Right lobe of liver (tissue), 4 donors: ENCODE measurements around the gene KIF3C.

Experiments used
- POLR2A ChIP-seq: fragments of 450-650 bp; IDR thresholded peaks from one replicate; pipeline ENCODE4 v1.6.1; 2017; ENCODE audit warnings: antibody characterized with exemption, mild to moderate bottlenecking
- TF ChIP-seq, protein P1 (sequence below), 4 donors: fragments of 200-600 bp in 3 of 4; fragments of 450-650 bp in 1 of 4; IDR thresholded peaks; one replicate each; pipeline versions ENCODE4 v1.5.1 to v1.8.0; 2016 to 2022; ENCODE audit warnings: antibody characterized with exemption in 4 of 4, mild to moderate bottlenecking in 2 of 4
- donor health status: DM: no; HTN: no; CAD: no.
- donor health status: DM: no; HTN: no; CAD: no.
- donor health status: DM: no; HTN: yes; CAD: no.

DNA sequence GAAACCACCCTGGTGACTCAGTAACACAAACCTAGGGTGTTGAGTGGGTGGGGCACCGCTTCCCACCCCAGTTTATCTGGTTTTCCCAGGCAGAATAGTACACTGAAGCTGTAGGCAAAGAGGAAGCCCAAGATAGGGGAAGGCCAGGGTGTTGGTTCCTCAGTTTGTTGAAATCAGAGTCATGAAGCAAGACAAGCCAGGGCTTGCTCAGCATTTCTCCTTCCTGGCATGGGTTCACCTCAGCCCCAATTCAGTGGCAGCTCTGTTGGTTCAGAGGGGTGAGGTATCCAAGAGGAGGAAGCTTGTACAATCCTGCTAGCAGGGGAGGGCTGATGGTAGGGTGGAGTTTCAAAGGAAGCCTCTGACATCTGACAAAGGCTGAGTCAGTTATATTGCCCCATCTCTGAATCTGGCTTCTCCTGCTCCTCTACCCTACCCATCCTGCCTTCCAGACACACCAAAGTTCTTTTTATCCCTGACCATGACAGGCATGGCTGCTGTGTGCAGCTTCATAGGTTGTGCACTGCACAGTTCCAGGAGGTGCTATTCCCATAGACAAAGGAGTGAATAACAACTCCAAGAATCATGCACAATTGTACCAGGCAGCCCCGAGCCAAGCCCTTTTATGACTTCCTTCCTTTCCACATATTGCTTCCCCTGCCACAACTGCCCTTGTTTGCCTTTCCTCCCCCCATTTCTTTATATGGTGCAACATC lies 26.7 kb upstream of the KIF3C start:
- TF ChIP-seq, protein P1, sequence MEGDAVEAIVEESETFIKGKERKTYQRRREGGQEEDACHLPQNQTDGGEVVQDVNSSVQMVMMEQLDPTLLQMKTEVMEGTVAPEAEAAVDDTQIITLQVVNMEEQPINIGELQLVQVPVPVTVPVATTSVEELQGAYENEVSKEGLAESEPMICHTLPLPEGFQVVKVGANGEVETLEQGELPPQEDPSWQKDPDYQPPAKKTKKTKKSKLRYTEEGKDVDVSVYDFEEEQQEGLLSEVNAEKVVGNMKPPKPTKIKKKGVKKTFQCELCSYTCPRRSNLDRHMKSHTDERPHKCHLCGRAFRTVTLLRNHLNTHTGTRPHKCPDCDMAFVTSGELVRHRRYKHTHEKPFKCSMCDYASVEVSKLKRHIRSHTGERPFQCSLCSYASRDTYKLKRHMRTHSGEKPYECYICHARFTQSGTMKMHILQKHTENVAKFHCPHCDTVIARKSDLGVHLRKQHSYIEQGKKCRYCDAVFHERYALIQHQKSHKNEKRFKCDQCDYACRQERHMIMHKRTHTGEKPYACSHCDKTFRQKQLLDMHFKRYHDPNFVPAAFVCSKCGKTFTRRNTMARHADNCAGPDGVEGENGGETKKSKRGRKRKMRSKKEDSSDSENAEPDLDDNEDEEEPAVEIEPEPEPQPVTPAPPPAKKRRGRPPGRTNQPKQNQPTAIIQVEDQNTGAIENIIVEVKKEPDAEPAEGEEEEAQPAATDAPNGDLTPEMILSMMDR (IDR thresholded peaks at IDR 0.05), result no peak
- TF ChIP-seq POLR2A, result no peak
